GM04504 (cell line): ENCODE measurements around the gene CEBPG.

ENCODE experiments used
- DNase-seq: peaks from one replicate; pipeline ENCODE4 v3.0.0-alpha.2; 2012; ENCODE audit warnings: low read depth

The CEBPG gene

GRCh38 chr19:33421368-33421767, 47.9 kb downstream of the CEBPG start:
- DNase-seq: no peak

- DNase-seq: no peak
Measured at GRCh38 chr19:33422369-33423180, 49.1 kb downstream of the CEBPG start.

- DNase-seq: no peak
Measured at GRCh38 chr19:33424181-33424580, 50.7 kb downstream of the CEBPG start.

- no peak for DNase-seq
Measured at GRCh38 chr19:33426621-33427361, 53.3 kb downstream of the CEBPG start.

GRCh38 chr19:33427801-33428626, 54.5 kb downstream of the CEBPG start:
- DNase-seq: no peak

GRCh38 chr19:33428627-33429125, 55.2 kb downstream of the CEBPG start:
- DNase-seq: no peak

GRCh38 chr19:33429891-33430673, 56.6 kb downstream of the CEBPG start:
- no peak for DNase-seq

GRCh38 chr19:33430674-33431277, 57.3 kb downstream of the CEBPG start:
- peak; percentile 40 for DNase-seq

- DNase-seq: no peak
Measured at GRCh38 chr19:33432015-33432414, 58.5 kb downstream of the CEBPG start.
